ENCODE results near the gene HRH1.

The HRH1 gene

GRCh38 chr3:11283139-11283475, 128.8 kb downstream of the HRH1 start:
- DNase-seq (ENCODE audit: low spot score) = no peak

GRCh38 chr3:11284011-11284410, 129.7 kb downstream of the HRH1 start:
- no peak for DNase-seq (ENCODE audit: low spot score)

GRCh38 chr3:11285471-11285870, 131.2 kb downstream of the HRH1 start:
- DNase-seq (ENCODE audit: low spot score) = no peak

- DNase-seq (ENCODE audit: low spot score) = no peak
These were observed 133.1 kb downstream of the HRH1 start for GRCh38 chr3:11287404-11287803.

GRCh38 chr3:11288021-11288491, 133.8 kb downstream of the HRH1 start:
- no peak for DNase-seq (ENCODE audit: low spot score)

- DNase-seq (ENCODE audit: low spot score) = no peak
These were observed 134.7 kb downstream of the HRH1 start for GRCh38 chr3:11288786-11289637.

GRCh38 chr3:11289864-11290263, 135.6 kb downstream of the HRH1 start:
- no peak for DNase-seq (ENCODE audit: low spot score)

- DNase-seq (ENCODE audit: low spot score) = no peak
These were observed 136.7 kb downstream of the HRH1 start for GRCh38 chr3:11290743-11291680.

- no peak for DNase-seq (ENCODE audit: low spot score)
These were observed 137.5 kb downstream of the HRH1 start for GRCh38 chr3:11291808-11292207.

- no peak for DNase-seq (ENCODE audit: low spot score)
These were observed 142.8 kb downstream of the HRH1 start for GRCh38 chr3:11297126-11297525.

- no peak for DNase-seq (ENCODE audit: low spot score)
These were observed 146.7 kb downstream of the HRH1 start for GRCh38 chr3:11300970-11301369.

GRCh38 chr3:11302444-11302843, 148.2 kb downstream of the HRH1 start:
- no peak for DNase-seq (ENCODE audit: low spot score)

- no peak for DNase-seq (ENCODE audit: low spot score)
These were observed 149.9 kb downstream of the HRH1 start for GRCh38 chr3:11304175-11304574.

GRCh38 chr3:11305509-11305908, 151.2 kb downstream of the HRH1 start:
- no peak for DNase-seq (ENCODE audit: low spot score)

GRCh38 chr3:11306817-11307589, 152.7 kb downstream of the HRH1 start:
- DNase-seq (ENCODE audit: low spot score) = no peak

GRCh38 chr3:11307830-11308432, 153.6 kb downstream of the HRH1 start:
- DNase-seq (ENCODE audit: low spot score) = no peak

- DNase-seq (ENCODE audit: low spot score) = no peak
These were observed 156.0 kb downstream of the HRH1 start for GRCh38 chr3:11310258-11310657.

- DNase-seq (ENCODE audit: low spot score) = no peak
These were observed 157.9 kb downstream of the HRH1 start for GRCh38 chr3:11312166-11312565.

Data from ecto neural progenitor cell (in vitro differentiated cells).